ENCODE measurements around the gene PNPO. TPM values are rescaled to one million over a fixed set of nuclear protein-coding genes. Genes with fewer than 3 reads are reported as not detected.

PNPO gene
- total RNA-seq, 1 experiment from 2014 or later: 57.5 TPM

- POLR2A ChIA-PET (ENCODE audit: unreplicated experiment): no interaction called here
- no peaks in the 10 kb centered on the region for H4K20me1 ChIP-seq (ENCODE audit: low read length)
- H3K4me2 ChIP-seq (ENCODE audit: low read length): no peak overlapping the region
- DNase-seq (no peak), ATAC-seq (no peak)
- H3K9me2 ChIP-seq (replicated peaks; ENCODE audit: low read length): no peaks in the 10 kb centered on the region
- TF ChIP-seq EZH2phosphoT487 (IDR thresholded peaks at IDR 0.05; ENCODE audit: borderline replicate concordance, low read length) (no peak), CTCF (conservative IDR thresholded peaks at IDR 0.05; ENCODE audit: low read depth, low read length) (no peak), EZH2 (IDR thresholded peaks at IDR 0.05; ENCODE audit: low read length, unreplicated experiment) (no peak)
- no peaks in the 10 kb centered on the region for H3K79me2 ChIP-seq (ENCODE audit: low read length)
- CTCF ChIA-PET: no interaction called here
- H3K27ac ChIP-seq (ENCODE audit: low read length): no peak overlapping the region
- no peak overlapping the region for H3K9ac ChIP-seq (ENCODE audit: low read length)
- H3K36me3 ChIP-seq (ENCODE audit: low read depth, low read length): 0 out of 2 replicates have a peak, but pooled peaks cover 3% of the 10 kb centered on the region
- no peaks in the 10 kb centered on the region for H3K9me3 ChIP-seq (ENCODE audit: low read length)
- H3K4me1 ChIP-seq (ENCODE audit: insufficient read depth, low read length): no peaks in the 10 kb centered on the region
- no peak overlapping the region for H3K4me3 ChIP-seq (ENCODE audit: low read length)
- BruUV-seq (replicated peaks): no TSS peak
- no peaks in the 10 kb centered on the region for H3F3A ChIP-seq (ENCODE audit: low read length, unreplicated experiment)
- intact Hi-C loops (cut with micrococcal nuclease): no loop called here
- H2AFZ ChIP-seq (ENCODE audit: low read length): no peak overlapping the region
- H3K27me3 ChIP-seq (ENCODE audit: low read length): no peaks in the 10 kb centered on the region
Measured at GRCh38 chr17:47989159-47989558, 47.8 kb downstream of the PNPO start.

- no TSS peak for BruUV-seq (replicated peaks)
- POLR2A ChIA-PET (ENCODE audit: unreplicated experiment): no interaction called here
Measured at GRCh38 chr17:47989700-47990099, 48.3 kb downstream of the PNPO start.

More at GRCh38 chr17:47989700-47990099, 48.3 kb downstream of the PNPO start:
- H3K27me3 ChIP-seq (ENCODE audit: low read length): no peaks in the 10 kb centered on the region
- no peak overlapping the region for H3K4me3 ChIP-seq (ENCODE audit: low read length)
- no peaks in the 10 kb centered on the region for H3K79me2 ChIP-seq (ENCODE audit: low read length)
- H3K9ac ChIP-seq (ENCODE audit: low read length): no peak overlapping the region
- no peak overlapping the region for H3K4me2 ChIP-seq (ENCODE audit: low read length)
- H3K9me3 ChIP-seq (ENCODE audit: low read length): no peaks in the 10 kb centered on the region
- no peak overlapping the region for H3K27ac ChIP-seq (ENCODE audit: low read length)
- H3K36me3 ChIP-seq (ENCODE audit: low read depth, low read length): 0 out of 2 replicates have a peak, but pooled peaks cover 3% of the 10 kb centered on the region
- H4K20me1 ChIP-seq (ENCODE audit: low read length): no peaks in the 10 kb centered on the region
- DNase-seq: no peak
- no peaks in the 10 kb centered on the region for H3F3A ChIP-seq (ENCODE audit: low read length, unreplicated experiment)
- no peak overlapping the region for H2AFZ ChIP-seq (ENCODE audit: low read length)
- intact Hi-C loops (cut with micrococcal nuclease): no loop called here
- H3K9me2 ChIP-seq (replicated peaks; ENCODE audit: low read length): no peaks in the 10 kb centered on the region
- TF ChIP-seq EZH2 (IDR thresholded peaks at IDR 0.05; ENCODE audit: low read length, unreplicated experiment) (no peak), EZH2phosphoT487 (IDR thresholded peaks at IDR 0.05; ENCODE audit: borderline replicate concordance, low read length) (no peak), CTCF (conservative IDR thresholded peaks at IDR 0.05; ENCODE audit: low read depth, low read length) (no peak)
- ATAC-seq: no peak
- CTCF ChIA-PET: no interaction called here
- no peaks in the 10 kb centered on the region for H3K4me1 ChIP-seq (ENCODE audit: insufficient read depth, low read length)

Data from PC-3 (cell line).